SU-DHL-6 (cell line): ENCODE data around the gene LSM7.

Source experiments
- CTCF ChIP-seq: fragments of 200-600 bp; sonication (generic); IDR thresholded peaks from one replicate; pipeline ENCODE4 v1.5.1; 2017; ENCODE audit warnings: antibody characterized with exemption, mild to moderate bottlenecking, low read length, moderate library complexity; ENCODE audit not compliant: insufficient read depth, poor library complexity, severe bottlenecking
- EZH2phosphoT487 ChIP-seq: fragments of 200-600 bp; sonication (generic), shearing (Covaris generic); conservative IDR thresholded peaks from 2 replicates; pipeline ENCODE4 v1.6.1; 2018; ENCODE audit warnings: mild to moderate bottlenecking, antibody characterized with exemption, low read length, moderate library complexity, mixed read lengths

DNA sequence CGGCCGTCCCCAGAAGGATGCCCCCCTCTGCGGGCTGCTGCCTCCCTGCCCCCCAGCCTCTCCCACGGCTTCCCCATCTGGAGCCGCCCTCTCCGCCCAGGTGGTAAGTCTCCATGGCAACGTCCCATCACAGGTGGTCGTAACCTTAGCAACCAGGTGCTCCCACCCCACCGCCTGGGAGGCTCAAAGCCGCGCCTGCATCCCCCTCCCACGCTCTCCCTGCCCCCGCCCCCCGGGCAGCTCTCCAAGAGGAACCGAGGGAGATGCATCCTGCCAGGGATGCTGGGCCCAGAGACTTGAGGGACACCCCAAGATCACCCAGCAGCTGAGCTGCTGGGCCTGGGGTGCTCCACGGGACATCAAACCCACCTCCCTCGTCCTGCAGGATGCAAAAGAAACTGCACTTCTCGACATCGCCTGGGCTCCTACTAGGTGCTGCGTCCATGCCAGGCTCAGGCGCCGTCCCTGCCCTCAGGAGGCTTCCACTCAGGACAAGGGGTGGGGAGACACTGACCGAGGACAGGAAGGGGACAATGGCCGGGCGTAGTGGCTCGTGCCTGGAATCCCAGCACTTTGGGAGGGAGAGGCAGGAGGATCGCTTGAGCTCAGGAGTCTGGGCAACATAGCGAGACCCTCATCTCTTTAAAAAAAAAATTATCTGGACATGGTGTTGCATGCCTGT is 15.4 kb downstream of the LSM7 start:
- TF ChIP-seq CTCF: no peak
- no peak for TF ChIP-seq EZH2phosphoT487
